Activated naive CD4-positive, alpha-beta T cell treated with anti-CD3 and anti-CD28 coated beads, Interleukin-2, amount 10 ng/mL, durations not matched to agents 7 days and 5 days (primary cell): Measurements from ENCODE around the gene PITPNM1.
"Not testable (repeated sequence)": the region's sequence is repeated elsewhere in the genome, so short reads cannot be mapped to it uniquely, and the experiment has no call there.

Source experiments
- CTCF ChIA-PET: fragments of 350-600 bp; sonication (Branson Sonifier 250); formaldehyde crosslinking; loops from one replicate; lab custom pipeline; 2021; ENCODE audit warnings: antibody characterized with exemption; lab: Charles Lee
- DNase-seq: peaks from one replicate; pipeline ENCODE4 v3.0.0-alpha.2; 2020
- H3K27ac Mint-ChIP-seq: one replicate; pipeline ENCODE4 v1.8.0; 2021; ENCODE audit warnings: mild to moderate bottlenecking, moderate library complexity, mixed read lengths
- H3K27me3 Mint-ChIP-seq: one replicate; pipeline ENCODE4 v1.8.0; 2021; ENCODE audit warnings: mild to moderate bottlenecking, mixed read lengths
- H3K36me3 Mint-ChIP-seq: one replicate; pipeline ENCODE4 v1.8.0; 2021; ENCODE audit warnings: mixed read lengths
- H3K4me1 Mint-ChIP-seq: one replicate; pipeline ENCODE4 v1.8.0; 2021; ENCODE audit warnings: mixed read lengths
- H3K4me3 Mint-ChIP-seq: one replicate; pipeline ENCODE4 v1.8.0; 2021; ENCODE audit warnings: mild to moderate bottlenecking, moderate library complexity, mixed read lengths
- H3K9me3 Mint-ChIP-seq: one replicate; pipeline ENCODE4 v1.8.0; 2021; ENCODE audit warnings: mixed read lengths

Gene PITPNM1

DNA sequence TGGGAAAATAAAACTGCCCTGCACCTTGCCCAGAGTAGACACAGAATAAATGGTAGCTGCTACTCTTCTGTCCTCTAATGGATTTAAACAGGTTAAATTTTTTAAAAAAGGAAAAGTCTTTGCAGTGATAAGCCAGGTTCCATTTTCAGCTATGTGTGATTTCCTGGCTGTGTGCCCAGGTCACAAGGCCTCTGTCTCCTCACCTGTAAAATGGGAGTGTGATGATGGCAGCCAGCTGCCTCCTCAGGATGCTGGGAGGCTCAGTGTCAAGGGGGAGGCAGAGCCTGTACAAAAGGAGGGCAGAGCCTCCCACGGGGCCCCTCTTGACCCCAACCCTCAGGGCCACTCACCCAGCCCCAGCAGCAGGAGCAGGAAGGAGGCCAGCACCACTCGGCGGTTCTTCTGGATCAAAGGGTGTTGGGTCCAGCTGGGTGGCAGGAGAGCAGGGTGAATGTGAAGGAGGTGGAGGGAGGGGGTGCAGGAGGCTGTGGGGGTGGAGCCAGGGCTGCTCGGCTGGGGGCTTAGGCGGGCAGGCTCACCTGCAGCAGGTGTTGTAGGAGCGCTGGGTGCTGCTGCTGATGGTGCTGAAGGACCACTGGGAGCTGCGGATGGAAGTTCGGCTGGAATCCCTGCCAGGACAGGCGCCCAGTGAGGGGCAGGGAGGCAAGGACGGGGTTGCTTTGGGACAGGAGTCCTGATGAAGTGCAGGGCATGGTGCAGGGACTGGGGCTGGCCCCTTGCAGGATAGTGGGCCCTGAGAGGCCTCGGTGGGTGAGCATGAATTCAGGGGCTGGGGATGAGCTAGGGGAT lies 38.0 kb downstream of the PITPNM1 start:
- Mint-ChIP-seq H3K36me3 (peaks cover 8% of the 10 kb centered on the region), H3K4me3 (peak overlapping the region; percentile 87), H3K27me3 (no peaks in the 10 kb centered on the region), H3K4me1 (peaks cover 49% of the 10 kb centered on the region), H3K9me3 (no peaks in the 10 kb centered on the region), H3K27ac (peak overlapping the region; percentile 82)
- no peak for DNase-seq
- CTCF ChIA-PET = interaction anchor here (1.1 to 2.6 kb wide), 4 partner anchors 28 to 73 kb away, joined by 3 to 14 read pairs (median 8); partner anchors contain the start of genes PPP1CA and PTPRCAP

DNA sequence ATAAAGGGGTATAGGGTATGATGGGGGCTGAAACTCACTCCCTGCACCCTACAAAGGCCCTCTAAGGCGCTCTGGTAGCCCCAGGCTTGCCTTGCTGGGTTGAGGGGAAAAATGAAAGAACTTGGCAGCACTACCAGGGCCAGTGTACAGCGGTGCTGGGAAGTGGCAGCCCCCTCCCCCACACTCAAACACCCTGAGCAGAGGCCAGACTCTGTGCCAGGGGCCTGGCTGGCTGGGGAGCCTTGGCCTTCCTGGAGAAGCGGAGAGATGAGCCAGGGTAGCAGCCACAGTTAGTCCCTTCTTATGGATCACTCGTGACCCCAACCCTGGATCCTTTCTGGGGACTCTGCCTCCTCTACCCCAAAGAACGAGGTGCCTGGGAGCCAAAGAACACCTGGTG lies 38.8 kb downstream of the PITPNM1 start:
- peak overlapping the region; percentile 44 for H3K4me3 Mint-ChIP-seq
- H3K36me3 Mint-ChIP-seq = peaks cover 8% of the 10 kb centered on the region
- CTCF ChIA-PET = interaction anchor here (2.5 to 2.6 kb wide), 2 partner anchors 27 to 65 kb away, joined by 9 to 14 read pairs; partner anchors contain the start of gene PPP1CA
- H3K27me3 Mint-ChIP-seq = no peaks in the 10 kb centered on the region
- H3K9me3 Mint-ChIP-seq = no peaks in the 10 kb centered on the region
- peak overlapping the region; percentile 71 for H3K27ac Mint-ChIP-seq
- peaks cover 49% of the 10 kb centered on the region for H3K4me1 Mint-ChIP-seq
- DNase-seq = no peak

GRCh38 chr11:67465530-67465929 lies 39.6 kb downstream of the PITPNM1 start:
- H3K9me3 Mint-ChIP-seq = not testable (repeated sequence)
- peak overlapping the region; percentile 93 for H3K27ac Mint-ChIP-seq

GRCh38 chr11:67465189-67465510 lies 40.0 kb downstream of the PITPNM1 start:
- H3K9me3 Mint-ChIP-seq = no peaks in the 10 kb centered on the region
- peaks cover 48% of the 10 kb centered on the region for H3K4me1 Mint-ChIP-seq
- CTCF ChIA-PET = interaction anchor here (0.7 kb wide), 1 partner anchor 27 kb away, joined by 3 read pairs; the partner anchor contains the start of gene PTPRCAP
- peaks cover 9% of the 10 kb centered on the region for H3K27me3 Mint-ChIP-seq
- peak overlapping the region; percentile 93 for H3K27ac Mint-ChIP-seq
- H3K4me3 Mint-ChIP-seq = peak overlapping the region; percentile 80
- peaks cover 8% of the 10 kb centered on the region for H3K36me3 Mint-ChIP-seq
- no peak for DNase-seq

More at GRCh38 chr11:67465530-67465929, 39.6 kb downstream of the PITPNM1 start:
- not testable (repeated sequence) for H3K36me3 Mint-ChIP-seq, DNase-seq, H3K27me3 Mint-ChIP-seq
- CTCF ChIA-PET = interaction anchor here (0.7 kb wide), 1 partner anchor 28 kb away, joined by 3 read pairs; the partner anchor contains the start of gene PTPRCAP
- H3K4me3 Mint-ChIP-seq = peak overlapping the region; percentile 80
- peaks cover 46% of the 10 kb centered on the region for H3K4me1 Mint-ChIP-seq

- H3K9me3 Mint-ChIP-seq = no peaks in the 10 kb centered on the region
- peaks cover 8% of the 10 kb centered on the region for H3K36me3 Mint-ChIP-seq
- DNase-seq = peak; percentile 96
- CTCF ChIA-PET = interaction anchor here (0.7 kb wide), 1 partner anchor 27 kb away, joined by 3 read pairs; the partner anchor contains the start of gene PTPRCAP
- H3K4me1 Mint-ChIP-seq = peaks cover 49% of the 10 kb centered on the region
- peaks cover 13% of the 10 kb centered on the region for H3K27me3 Mint-ChIP-seq
- peak overlapping the region; percentile 80 for H3K4me3 Mint-ChIP-seq
- H3K27ac Mint-ChIP-seq = peak overlapping the region; percentile 93
These were observed 40.6 kb downstream of the PITPNM1 start for GRCh38 chr11:67464411-67465188.

DNA sequence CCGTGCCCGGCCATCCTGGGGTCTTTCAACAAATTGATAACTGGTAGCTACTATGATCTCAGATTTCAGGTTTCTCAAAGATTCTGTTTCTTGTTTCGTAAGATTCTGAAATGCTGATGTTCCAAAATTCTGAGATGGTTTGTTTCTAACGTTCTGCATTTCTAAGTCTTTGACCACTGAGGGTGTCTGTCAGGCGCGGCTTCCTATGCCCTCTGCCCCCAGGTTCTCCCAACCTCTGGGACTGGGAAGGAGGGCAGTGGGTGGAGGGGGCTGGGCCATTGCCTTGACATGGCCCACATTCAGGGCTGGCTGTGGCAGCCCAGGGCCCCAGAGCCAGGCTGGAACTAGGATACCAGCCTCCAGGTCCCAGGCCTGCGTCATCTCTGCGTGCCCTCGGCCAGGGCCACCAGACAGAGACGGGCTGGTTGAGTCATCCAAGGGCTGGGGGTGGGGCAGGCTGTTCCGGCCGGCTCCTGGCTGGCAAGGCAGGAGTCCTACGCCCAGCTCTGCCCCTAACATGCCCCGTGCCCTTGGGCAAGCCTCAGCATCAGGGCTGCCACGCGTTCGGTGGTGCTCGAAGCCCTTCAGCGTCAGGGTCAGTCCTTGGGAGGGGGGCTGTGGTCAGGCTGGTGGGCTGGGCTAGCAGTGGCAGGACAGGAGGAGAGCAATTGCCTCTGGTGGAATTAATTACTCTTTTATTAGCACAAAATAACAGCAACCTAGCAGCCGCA lies 41.3 kb downstream of the PITPNM1 start:
- Mint-ChIP-seq H3K36me3 (peaks cover 8% of the 10 kb centered on the region), H3K27me3 (peaks cover 21% of the 10 kb centered on the region), H3K27ac (peak overlapping the region; percentile 93), H3K9me3 (no peaks in the 10 kb centered on the region), H3K4me1 (peaks cover 46% of the 10 kb centered on the region), H3K4me3 (peak overlapping the region; percentile 80)
- CTCF ChIA-PET = interaction anchor here (0.6 kb wide), 1 partner anchor 107 kb away, joined by 3 read pairs; no protein-coding TSS in a partner anchor
- DNase-seq = no peak

DNA sequence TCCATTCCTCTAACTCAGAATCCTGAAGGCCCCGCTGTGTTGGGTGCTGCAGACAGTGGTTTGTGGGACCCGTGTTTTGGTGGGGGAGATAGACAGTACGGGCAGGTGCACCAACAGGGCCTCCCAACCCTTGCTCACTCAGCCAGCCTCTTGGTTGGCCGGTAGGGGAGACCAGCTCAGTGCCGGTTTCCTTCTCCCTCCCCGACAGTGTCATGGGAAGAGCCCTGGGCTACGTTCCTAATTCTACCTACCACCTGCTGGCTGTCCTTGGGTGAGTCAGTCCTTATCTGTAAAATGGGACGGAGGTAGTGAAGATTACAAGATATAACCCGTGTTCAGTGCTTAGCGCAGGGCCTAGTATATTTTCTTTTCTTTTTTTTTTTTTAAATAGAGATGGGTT lies 42.0 kb downstream of the PITPNM1 start:
- no peak for DNase-seq
- Mint-ChIP-seq H3K4me3 (no peak overlapping the region), H3K27me3 (peaks cover 27% of the 10 kb centered on the region), H3K36me3 (peaks cover 7% of the 10 kb centered on the region), H3K27ac (no peak overlapping the region), H3K4me1 (peaks cover 42% of the 10 kb centered on the region), H3K9me3 (no peaks in the 10 kb centered on the region)
- CTCF ChIA-PET = interaction anchor here (0.6 kb wide), 1 partner anchor 106 kb away, joined by 3 read pairs; no protein-coding TSS in a partner anchor

- H3K27me3 Mint-ChIP-seq = peaks cover 55% of the 10 kb centered on the region
- DNase-seq = no peak
- no peak overlapping the region for H3K27ac Mint-ChIP-seq
- H3K4me3 Mint-ChIP-seq = no peak overlapping the region
- H3K4me1 Mint-ChIP-seq = peaks cover 6% of the 10 kb centered on the region
- H3K9me3 Mint-ChIP-seq = no peaks in the 10 kb centered on the region
- CTCF ChIA-PET = interaction anchor here (1.2 kb wide), 1 partner anchor 19 kb away, joined by 3 read pairs; no protein-coding TSS in a partner anchor
- H3K36me3 Mint-ChIP-seq = no peaks in the 10 kb centered on the region
These were observed 46.9 kb downstream of the PITPNM1 start for GRCh38 chr11:67458266-67458665.

- H3K27me3 Mint-ChIP-seq = peaks cover 55% of the 10 kb centered on the region
- peaks cover 5% of the 10 kb centered on the region for H3K4me1 Mint-ChIP-seq
- no peaks in the 10 kb centered on the region for H3K36me3 Mint-ChIP-seq
- CTCF ChIA-PET = no interaction called here
- H3K4me3 Mint-ChIP-seq = no peak overlapping the region
- no peak for DNase-seq
- no peaks in the 10 kb centered on the region for H3K9me3 Mint-ChIP-seq
- no peak overlapping the region for H3K27ac Mint-ChIP-seq
These were observed 47.7 kb downstream of the PITPNM1 start for GRCh38 chr11:67457453-67457852.

DNA sequence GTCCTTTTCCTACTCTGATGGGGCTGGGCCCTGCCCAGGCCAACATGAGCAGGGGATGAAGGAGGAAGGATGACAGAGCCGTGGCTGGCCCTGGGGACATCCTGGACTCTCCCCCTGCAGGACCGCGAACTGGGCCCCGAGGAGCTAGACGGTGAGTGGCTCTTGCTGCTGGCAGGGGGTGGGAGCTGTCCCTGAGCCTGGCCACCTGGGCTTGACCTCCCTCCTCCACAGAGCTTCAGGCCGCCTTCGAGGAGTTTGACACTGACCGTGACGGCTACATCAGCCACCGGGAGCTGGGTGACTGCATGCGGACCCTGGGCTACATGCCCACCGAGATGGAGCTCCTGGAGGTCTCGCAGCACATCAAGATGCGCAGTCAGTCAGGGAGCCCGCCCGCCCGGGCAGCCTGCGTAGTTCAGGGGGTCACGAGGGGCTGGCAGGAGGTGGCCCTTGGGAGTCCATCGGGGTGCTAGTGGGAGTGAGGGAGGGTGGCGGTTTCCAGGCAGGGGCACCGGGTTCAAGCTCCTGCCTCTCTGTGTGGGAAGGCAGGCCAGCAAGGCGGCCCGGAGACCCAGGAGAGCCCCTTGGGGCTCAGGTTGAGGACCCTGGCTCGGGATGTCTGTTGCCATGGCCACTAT lies 49.0 kb downstream of the PITPNM1 start:
- no peak for DNase-seq
- no peak overlapping the region for H3K4me3 Mint-ChIP-seq
- H3K9me3 Mint-ChIP-seq = no peaks in the 10 kb centered on the region
- H3K4me1 Mint-ChIP-seq = peaks cover 5% of the 10 kb centered on the region
- no peak overlapping the region for H3K27ac Mint-ChIP-seq
- H3K36me3 Mint-ChIP-seq = no peaks in the 10 kb centered on the region
- CTCF ChIA-PET = interaction anchor here (1.0 kb wide), 1 partner anchor 12 kb away, joined by 4 read pairs; the partner anchor contains the start of gene TMEM134
- H3K27me3 Mint-ChIP-seq = peaks cover 60% of the 10 kb centered on the region

GRCh38 chr11:67455054-67455453 lies 50.1 kb downstream of the PITPNM1 start, which contains the start of gene CABP4:
Gene CABP4, plus strand, starts transcription at chr11:67455354. Its CDS starts 70 bp downstream, at chr11:67455424.
- no peak within 1 kb of the TSS for H3K4me3 Mint-ChIP-seq
- H3K36me3 Mint-ChIP-seq = no peaks in the 10 kb centered on the region
- CTCF ChIA-PET = no interaction called here
- DNase-seq = no peak
- peaks cover 62% of the 10 kb centered on the region for H3K27me3 Mint-ChIP-seq
- H3K27ac Mint-ChIP-seq = no peak within 1 kb of the TSS
- no peaks in the 10 kb centered on the region for H3K9me3 Mint-ChIP-seq
- H3K4me1 Mint-ChIP-seq = peaks cover 3% of the 10 kb centered on the region

DNA sequence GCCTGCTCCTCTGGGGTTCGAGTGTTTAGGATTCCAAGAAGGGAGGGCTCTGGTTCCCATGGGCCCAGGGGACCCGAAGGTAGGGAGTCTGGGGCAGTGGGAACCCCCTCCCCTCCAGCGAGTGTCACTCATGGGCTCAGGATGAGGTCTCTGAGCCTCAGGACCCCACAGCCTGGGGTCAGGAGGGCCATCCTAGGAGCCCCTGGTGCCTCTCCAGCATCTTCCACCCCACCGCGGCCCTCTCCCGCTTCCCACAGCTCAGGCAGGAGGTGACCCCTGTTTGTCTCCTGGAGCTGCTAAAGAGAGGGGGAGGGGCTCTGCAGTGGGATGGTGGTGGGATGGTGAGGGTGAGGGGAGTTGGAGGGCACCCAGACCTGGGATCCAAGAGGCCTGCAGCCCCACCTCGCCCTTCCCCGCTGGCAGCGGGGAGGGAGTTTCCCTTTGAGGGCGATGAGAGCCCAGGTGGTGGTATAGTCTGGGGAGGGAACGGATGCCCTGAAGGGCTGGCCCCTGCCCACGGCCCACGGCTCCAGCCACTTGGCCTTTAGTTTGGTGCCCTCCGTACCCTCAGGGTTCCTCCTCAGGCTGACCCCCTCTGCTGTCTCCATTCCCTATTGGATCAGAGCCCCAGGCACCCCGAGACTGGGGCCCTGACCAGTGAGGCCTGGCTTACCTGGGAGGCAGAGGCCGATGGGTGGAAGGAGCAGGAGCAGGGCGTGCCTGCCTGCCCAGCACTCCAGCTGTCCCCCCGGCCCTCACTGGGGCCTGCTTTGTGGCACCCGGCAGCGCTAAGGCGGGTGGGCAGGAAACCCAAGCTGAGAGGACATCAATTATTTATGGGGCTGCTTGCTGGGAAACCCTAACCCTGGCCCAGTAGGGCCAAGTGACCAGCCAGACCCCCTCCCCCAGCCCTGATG lies 51.1 kb downstream of the PITPNM1 start:
- H3K36me3 Mint-ChIP-seq = no peaks in the 10 kb centered on the region
- H3K27ac Mint-ChIP-seq = no peak overlapping the region
- no peaks in the 10 kb centered on the region for H3K9me3 Mint-ChIP-seq
- peaks cover 4% of the 10 kb centered on the region for H3K4me1 Mint-ChIP-seq
- H3K4me3 Mint-ChIP-seq = no peak overlapping the region
- CTCF ChIA-PET = no interaction called here
- no peak for DNase-seq
- peaks cover 59% of the 10 kb centered on the region for H3K27me3 Mint-ChIP-seq
